A549 (cell line): ENCODE results near the gene UTS2B. TPM values are rescaled to one million over a fixed set of nuclear protein-coding genes. Genes with fewer than 3 reads are reported as not detected.

Experiments
- ATAC-seq, 2 experiments: fragments of 200-7000 bp in 1 of 2; fragments of >200 bp in 1 of 2; cut with Nextera tagmentation in 1 of 2; cut with Tn5 transposase in 1 of 2; 3 replicates each; pipeline versions ENCODE4 v1.8.0 to v1.9.1; 2018 to 2020; ENCODE audit warnings: mild to moderate bottlenecking in 1 of 2, moderate library complexity in 1 of 2
- CTCF ChIA-PET: fragments of 300-600 bp; sonication (Branson Sonifier 250); formaldehyde crosslinking; extraction: SDS; loops from one replicate; lab custom pipeline; 2021; ENCODE audit warnings: antibody characterized with exemption, inconsistent platforms; lab: Yijun Ruan, JAX
- POLR2A ChIA-PET: fragments of 350-600 bp; formaldehyde crosslinking; extraction: SDS; loops from one replicate; lab custom pipeline; 2021; ENCODE audit warnings: antibody characterized with exemption, inconsistent platforms; lab: Yijun Ruan, JAX
- DNase-seq, 2 experiments: peaks; one replicate each; pipeline versions ENCODE4 v3.0.0 to v3.0.0-alpha.2; 2011 to 2016; ENCODE audit warnings: low read depth in 1 of 2, low spot score in 1 of 2
- FAIRE-seq: peaks from 2 replicates; lab custom pipeline; 2011; peaks lifted over from hg19 to GRCh38; lab: Jason Lieb, UNC
- H3K27ac ChIP-seq, 2 experiments: fragments of >200 bp; sonication (Bioruptor Twin); formaldehyde crosslinking; 3 replicates each; pipeline ENCODE4 v1.5.1; 2016 to 2017
- H3K4me1 ChIP-seq: fragments of >200 bp; sonication (Bioruptor Twin); formaldehyde crosslinking; 3 replicates; pipeline ENCODE4 v1.6.1; 2016
- H3K4me2 ChIP-seq: fragments of >200 bp; sonication (Bioruptor Twin); formaldehyde crosslinking; 3 replicates; pipeline ENCODE4 v1.6.1; 2016
- H3K4me3 ChIP-seq: fragments of >200 bp; sonication (Bioruptor Twin); formaldehyde crosslinking; 3 replicates; pipeline ENCODE4 v1.5.1; 2016
- H3K9me3 ChIP-seq: fragments of >200 bp; sonication (Bioruptor Twin); formaldehyde crosslinking; 3 replicates; pipeline ENCODE4 v1.6.1; 2016
- BHLHE40 ChIP-seq: IDR thresholded peaks from 2 replicates; pipeline ENCODE4 v1.6.1; 2012; ENCODE audit warnings: low read depth, low read length, inconsistent platforms
- CBX2 ChIP-seq: fragments of 200-600 bp; sonication (generic); IDR thresholded peaks from 2 replicates; pipeline ENCODE4 v1.6.1; 2016; ENCODE audit warnings: low read depth, mild to moderate bottlenecking, borderline replicate concordance
- CEBPB ChIP-seq, 2 experiments: fragments of >200 bp in 1 of 2; sonication (Bioruptor Twin) in 1 of 2; formaldehyde crosslinking in 1 of 2; IDR thresholded peaks; 2 replicates each; pipeline ENCODE4 v1.6.1; 2012 to 2016
- CHD2 ChIP-seq: fragments of 150-350 bp; IDR thresholded peaks from 2 replicates; pipeline ENCODE4 v1.6.1; 2014; ENCODE audit warnings: low read length; ENCODE audit not compliant: partially characterized antibody
- EHF ChIP-seq: fragments of 250-450 bp; sonication (Bioruptor Pico); IDR thresholded peaks from 2 replicates; pipeline ENCODE4 v1.5.0; 2020; ENCODE audit warnings: mild to moderate bottlenecking
- FOSB ChIP-seq: fragments of 250-450 bp; sonication (Bioruptor Pico); IDR thresholded peaks from 2 replicates; pipeline ENCODE4 v1.5.0; 2020; ENCODE audit warnings: mild to moderate bottlenecking, moderate library complexity
- GATA3 ChIP-seq: IDR thresholded peaks from 2 replicates; pipeline ENCODE4 v1.6.1; 2012; ENCODE audit warnings: borderline replicate concordance
- HDAC2 ChIP-seq: fragments of 200-600 bp; sonication (generic); IDR thresholded peaks from 2 replicates; pipeline ENCODE4 v1.6.1; 2016
- HOXB5 ChIP-seq: fragments of 250-450 bp; sonication (Bioruptor Pico); IDR thresholded peaks from 2 replicates; pipeline ENCODE4 v1.5.0; 2020; ENCODE audit warnings: mild to moderate bottlenecking, moderate library complexity
- JUNB ChIP-seq: fragments of >200 bp; sonication (Bioruptor Twin); formaldehyde crosslinking; IDR thresholded peaks from 2 replicates; pipeline ENCODE4 v1.6.1; 2016
- RFX5 ChIP-seq: fragments of 450-650 bp; IDR thresholded peaks from 2 replicates; pipeline ENCODE4 v1.7.1; 2014; ENCODE audit warnings: antibody characterized with exemption, mild to moderate bottlenecking, moderate library complexity
- TP53 ChIP-seq: fragments of 250-450 bp; sonication (Bioruptor Pico); IDR thresholded peaks from 2 replicates; pipeline ENCODE4 v1.5.0; 2021; ENCODE audit warnings: mild to moderate bottlenecking, moderate library complexity
- ZC3H11A ChIP-seq: fragments of 450-650 bp; IDR thresholded peaks from 2 replicates; pipeline ENCODE4 v1.6.1; 2014; ENCODE audit warnings: antibody characterized with exemption, mild to moderate bottlenecking
- ZFP36 ChIP-seq: fragments of 450-650 bp; IDR thresholded peaks from 2 replicates; pipeline ENCODE4 v1.6.1; 2014; ENCODE audit warnings: borderline replicate concordance; ENCODE audit not compliant: partially characterized antibody
- ZSCAN20 ChIP-seq: fragments of 250-450 bp; sonication (Bioruptor Pico); IDR thresholded peaks from 2 replicates; pipeline ENCODE4 v1.8.0; 2022; ENCODE audit warnings: mild to moderate bottlenecking, moderate library complexity
- WGBS: methylation state at CpG from one replicate; pipeline ENCODE4 v1.1.6; 2017; ENCODE audit errors: missing lambda C conversion rate; 5-methylcytosine and 5-hydroxymethylcytosine counted together
- polyA plus RNA-seq, 4 experiments: library from polyadenylated mRNA; depleted of rRNA in 3 of 4; stranded (reverse); fragments of >200 nt; fragmentation: RNase III in 1 of 4; extraction: RNeasy Plus Mini Kit Qiagen cat#74134 plus additional on column Dnase treatment in 1 of 4; gene quantifications; 2 replicates in 3 of 4; 3 replicates in 1 of 4; pipeline ENCODE4 v1.2.3, GENCODE V29; 2011 to 2017
- TF ChIP-seq, protein P1 (sequence below): fragments of 200-600 bp; sonication (generic); IDR thresholded peaks from 2 replicates; pipeline ENCODE4 v1.6.1; 2016; ENCODE audit warnings: antibody characterized with exemption, mild to moderate bottlenecking, moderate library complexity
- TF ChIP-seq, protein P2 (sequence below): fragments of >200 bp; sonication (Bioruptor Twin); formaldehyde crosslinking; IDR thresholded peaks from 3 replicates; pipeline ENCODE4 v1.6.1; 2016
- TF ChIP-seq, protein P3 (sequence below): fragments of >200 bp; sonication (Bioruptor Twin); formaldehyde crosslinking; IDR thresholded peaks from 2 replicates; pipeline ENCODE4 v1.6.1; 2016
- TF ChIP-seq, protein P4 (sequence below): fragments of 150-350 bp; IDR thresholded peaks from 2 replicates; pipeline ENCODE4 v1.6.1; 2014; ENCODE audit warnings: low read depth, mild to moderate bottlenecking, low read length
- TF ChIP-seq, protein P5 (sequence below): fragments of >200 bp; sonication (Bioruptor Twin); formaldehyde crosslinking; IDR thresholded peaks from 3 replicates; pipeline ENCODE4 v1.5.1; 2016

Gene UTS2B
- polyA plus RNA-seq, 2 of the 4 experiments (the other 2 are of a cell fraction): 0.16 TPM; not detected in 1

DNA sequence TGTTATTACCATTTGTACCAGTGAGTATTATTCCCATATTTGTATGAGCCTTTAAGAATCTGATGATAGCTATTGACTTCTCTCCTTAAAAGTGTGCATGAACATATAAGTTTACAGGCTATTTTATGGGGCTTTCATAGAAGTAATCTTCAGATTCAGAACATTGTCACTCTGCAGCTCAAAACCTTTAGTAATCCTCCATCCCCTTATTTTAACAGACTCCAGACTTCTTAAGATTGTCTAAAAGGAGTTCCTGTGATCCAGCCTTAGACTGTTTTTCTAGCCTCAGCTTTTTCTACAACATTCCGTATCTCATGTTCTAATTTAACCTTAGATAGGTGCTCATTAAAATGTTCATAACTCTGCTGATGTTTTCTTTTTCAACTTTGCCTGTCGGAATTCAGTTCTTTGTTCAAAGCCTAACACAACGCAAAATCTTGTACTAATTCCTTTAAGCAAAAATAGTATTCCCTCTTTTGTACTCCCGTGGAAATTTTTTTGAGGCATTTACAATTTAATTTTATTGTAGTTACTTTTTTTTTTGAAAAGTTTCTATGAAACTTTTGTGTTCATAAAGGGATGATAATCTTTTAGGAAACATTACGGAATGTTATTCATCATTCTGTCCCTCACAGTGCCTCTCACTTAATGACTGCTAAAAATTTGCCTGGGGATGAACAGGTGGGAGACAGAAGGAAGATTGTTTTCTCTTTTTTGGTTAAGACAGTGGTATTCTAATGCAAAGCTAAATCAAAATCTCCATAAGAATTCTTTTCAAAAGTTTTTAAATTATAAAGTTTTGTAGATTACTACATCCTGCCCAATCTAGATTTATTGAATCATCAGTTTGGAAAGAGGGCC is 38.7 kb upstream of the UTS2B start (continued):
- TF ChIP-seq ZC3H11A: no peak

DNA sequence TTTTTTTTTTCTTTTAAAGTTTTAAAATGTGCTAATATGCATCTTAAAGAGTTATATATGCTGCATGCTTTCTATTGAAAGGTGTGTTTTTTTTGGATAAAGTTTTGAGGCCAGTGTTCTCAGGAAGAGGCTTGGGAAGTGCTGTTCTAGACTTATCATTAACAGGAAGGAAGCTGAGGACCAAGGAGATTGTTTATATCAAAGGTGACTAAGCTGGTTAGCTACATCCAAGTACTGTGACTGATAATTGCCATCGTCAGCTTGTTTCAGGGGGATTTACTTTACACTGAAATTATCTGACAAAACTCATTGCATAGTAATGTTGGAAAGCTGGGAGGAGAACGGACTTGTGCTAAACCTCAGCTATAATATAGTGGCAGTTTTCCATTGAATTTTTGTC is 36.3 kb upstream of the UTS2B start:
- Histone ChIP-seq H3K4me2 (no peak overlapping the region), H3K4me1 (no peaks in the 10 kb centered on the region), H3K4me3 (no peak overlapping the region)
- ATAC-seq: no peak
- POLR2A ChIA-PET: no interaction called here
- DNase-seq: no peak
- CTCF ChIA-PET: no interaction called here
- TF ChIP-seq CEBPB (IDR thresholded peaks at IDR 0.05): no peak
- TF ChIP-seq, protein P1, sequence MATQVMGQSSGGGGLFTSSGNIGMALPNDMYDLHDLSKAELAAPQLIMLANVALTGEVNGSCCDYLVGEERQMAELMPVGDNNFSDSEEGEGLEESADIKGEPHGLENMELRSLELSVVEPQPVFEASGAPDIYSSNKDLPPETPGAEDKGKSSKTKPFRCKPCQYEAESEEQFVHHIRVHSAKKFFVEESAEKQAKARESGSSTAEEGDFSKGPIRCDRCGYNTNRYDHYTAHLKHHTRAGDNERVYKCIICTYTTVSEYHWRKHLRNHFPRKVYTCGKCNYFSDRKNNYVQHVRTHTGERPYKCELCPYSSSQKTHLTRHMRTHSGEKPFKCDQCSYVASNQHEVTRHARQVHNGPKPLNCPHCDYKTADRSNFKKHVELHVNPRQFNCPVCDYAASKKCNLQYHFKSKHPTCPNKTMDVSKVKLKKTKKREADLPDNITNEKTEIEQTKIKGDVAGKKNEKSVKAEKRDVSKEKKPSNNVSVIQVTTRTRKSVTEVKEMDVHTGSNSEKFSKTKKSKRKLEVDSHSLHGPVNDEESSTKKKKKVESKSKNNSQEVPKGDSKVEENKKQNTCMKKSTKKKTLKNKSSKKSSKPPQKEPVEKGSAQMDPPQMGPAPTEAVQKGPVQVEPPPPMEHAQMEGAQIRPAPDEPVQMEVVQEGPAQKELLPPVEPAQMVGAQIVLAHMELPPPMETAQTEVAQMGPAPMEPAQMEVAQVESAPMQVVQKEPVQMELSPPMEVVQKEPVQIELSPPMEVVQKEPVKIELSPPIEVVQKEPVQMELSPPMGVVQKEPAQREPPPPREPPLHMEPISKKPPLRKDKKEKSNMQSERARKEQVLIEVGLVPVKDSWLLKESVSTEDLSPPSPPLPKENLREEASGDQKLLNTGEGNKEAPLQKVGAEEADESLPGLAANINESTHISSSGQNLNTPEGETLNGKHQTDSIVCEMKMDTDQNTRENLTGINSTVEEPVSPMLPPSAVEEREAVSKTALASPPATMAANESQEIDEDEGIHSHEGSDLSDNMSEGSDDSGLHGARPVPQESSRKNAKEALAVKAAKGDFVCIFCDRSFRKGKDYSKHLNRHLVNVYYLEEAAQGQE: no peak
- TF ChIP-seq, protein P2, sequence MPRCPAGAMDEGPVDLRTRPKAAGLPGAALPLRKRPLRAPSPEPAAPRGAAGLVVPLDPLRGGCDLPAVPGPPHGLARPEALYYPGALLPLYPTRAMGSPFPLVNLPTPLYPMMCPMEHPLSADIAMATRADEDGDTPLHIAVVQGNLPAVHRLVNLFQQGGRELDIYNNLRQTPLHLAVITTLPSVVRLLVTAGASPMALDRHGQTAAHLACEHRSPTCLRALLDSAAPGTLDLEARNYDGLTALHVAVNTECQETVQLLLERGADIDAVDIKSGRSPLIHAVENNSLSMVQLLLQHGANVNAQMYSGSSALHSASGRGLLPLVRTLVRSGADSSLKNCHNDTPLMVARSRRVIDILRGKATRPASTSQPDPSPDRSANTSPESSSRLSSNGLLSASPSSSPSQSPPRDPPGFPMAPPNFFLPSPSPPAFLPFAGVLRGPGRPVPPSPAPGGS: no peak
- TF ChIP-seq ZFP36: no peak
- TF ChIP-seq, all 56 proteins: peak for 0
- Histone ChIP-seq H3K27ac (no peak overlapping the region), H3K9me3 (no peaks in the 10 kb centered on the region)
- no peak for FAIRE-seq
- WGBS: 97% methylated on average over 2 of the region's 2 CpGs

DNA sequence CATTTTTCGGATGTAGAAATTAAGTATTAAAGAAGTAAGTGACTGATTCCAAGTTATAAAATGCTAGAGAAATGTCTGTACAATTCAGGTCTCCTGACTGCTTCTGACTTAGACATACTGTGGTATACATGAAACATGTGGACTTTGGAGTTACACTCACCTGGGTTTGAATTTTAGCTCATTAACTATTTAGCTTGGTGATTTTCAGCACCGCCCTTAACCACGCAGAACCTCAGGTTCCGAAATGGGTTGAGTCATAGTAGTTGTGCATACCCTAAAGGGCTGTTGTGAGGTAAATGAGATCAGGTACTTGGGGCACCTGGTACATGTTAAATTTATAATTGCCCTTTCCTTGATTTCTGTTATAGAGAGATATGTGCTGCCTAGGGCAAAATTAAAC is 32.9 kb upstream of the UTS2B start:
- no peak for FAIRE-seq
- CTCF ChIA-PET: no interaction called here
- no peak overlapping the region for H3K4me2 ChIP-seq
- ATAC-seq: no peak
- 95% methylated on average over 4 of the region's 4 CpGs for whole genome bisulfite sequencing
- no peaks in the 10 kb centered on the region for H3K4me1 ChIP-seq
- H3K9me3 ChIP-seq: no peaks in the 10 kb centered on the region
- no peak for TF ChIP-seq HDAC2
- TF ChIP-seq RFX5: no peak
- no peak for TF ChIP-seq JUNB
- no peak for TF ChIP-seq HOXB5 (CRISPR knock-in tag)
- no peak for TF ChIP-seq EHF (CRISPR knock-in tag)
- TF ChIP-seq, protein P3, sequence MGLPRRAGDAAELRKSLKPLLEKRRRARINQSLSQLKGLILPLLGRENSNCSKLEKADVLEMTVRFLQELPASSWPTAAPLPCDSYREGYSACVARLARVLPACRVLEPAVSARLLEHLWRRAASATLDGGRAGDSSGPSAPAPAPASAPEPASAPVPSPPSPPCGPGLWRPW: no peak
- TF ChIP-seq, protein P4, sequence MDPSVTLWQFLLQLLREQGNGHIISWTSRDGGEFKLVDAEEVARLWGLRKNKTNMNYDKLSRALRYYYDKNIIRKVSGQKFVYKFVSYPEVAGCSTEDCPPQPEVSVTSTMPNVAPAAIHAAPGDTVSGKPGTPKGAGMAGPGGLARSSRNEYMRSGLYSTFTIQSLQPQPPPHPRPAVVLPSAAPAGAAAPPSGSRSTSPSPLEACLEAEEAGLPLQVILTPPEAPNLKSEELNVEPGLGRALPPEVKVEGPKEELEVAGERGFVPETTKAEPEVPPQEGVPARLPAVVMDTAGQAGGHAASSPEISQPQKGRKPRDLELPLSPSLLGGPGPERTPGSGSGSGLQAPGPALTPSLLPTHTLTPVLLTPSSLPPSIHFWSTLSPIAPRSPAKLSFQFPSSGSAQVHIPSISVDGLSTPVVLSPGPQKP: no peak
- no peak for TF ChIP-seq CHD2
- TF ChIP-seq, protein P5, sequence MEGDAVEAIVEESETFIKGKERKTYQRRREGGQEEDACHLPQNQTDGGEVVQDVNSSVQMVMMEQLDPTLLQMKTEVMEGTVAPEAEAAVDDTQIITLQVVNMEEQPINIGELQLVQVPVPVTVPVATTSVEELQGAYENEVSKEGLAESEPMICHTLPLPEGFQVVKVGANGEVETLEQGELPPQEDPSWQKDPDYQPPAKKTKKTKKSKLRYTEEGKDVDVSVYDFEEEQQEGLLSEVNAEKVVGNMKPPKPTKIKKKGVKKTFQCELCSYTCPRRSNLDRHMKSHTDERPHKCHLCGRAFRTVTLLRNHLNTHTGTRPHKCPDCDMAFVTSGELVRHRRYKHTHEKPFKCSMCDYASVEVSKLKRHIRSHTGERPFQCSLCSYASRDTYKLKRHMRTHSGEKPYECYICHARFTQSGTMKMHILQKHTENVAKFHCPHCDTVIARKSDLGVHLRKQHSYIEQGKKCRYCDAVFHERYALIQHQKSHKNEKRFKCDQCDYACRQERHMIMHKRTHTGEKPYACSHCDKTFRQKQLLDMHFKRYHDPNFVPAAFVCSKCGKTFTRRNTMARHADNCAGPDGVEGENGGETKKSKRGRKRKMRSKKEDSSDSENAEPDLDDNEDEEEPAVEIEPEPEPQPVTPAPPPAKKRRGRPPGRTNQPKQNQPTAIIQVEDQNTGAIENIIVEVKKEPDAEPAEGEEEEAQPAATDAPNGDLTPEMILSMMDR: no peak
- TF ChIP-seq CBX2: no peak
- no peak for TF ChIP-seq FOSB (CRISPR knock-in tag)
- no peak for TF ChIP-seq TP53 (CRISPR knock-in tag)
- no peak for TF ChIP-seq BHLHE40
- TF ChIP-seq GATA3: no peak
- TF ChIP-seq ZSCAN20 (CRISPR knock-in tag): no peak
- POLR2A ChIA-PET: no interaction called here
- DNase-seq: no peak
- no peak overlapping the region for H3K27ac ChIP-seq
- H3K4me3 ChIP-seq: no peak overlapping the region
